ENCODE data around the gene MARK2.

GRCh38 chr11:63906087-63906486, 67.2 kb downstream of the MARK2 start:
- no peak for TF ChIP-seq SRF (IDR thresholded peaks at IDR 0.05; ENCODE audit: low read depth)
- TF ChIP-seq CTCF (IDR thresholded peaks at IDR 0.05 in 2 of 3, conservative IDR thresholded peaks at IDR 0.05 in 1 of 3; ENCODE audit: borderline replicate concordance in 1 of 3, insufficient read depth in 1 of 3, low read depth in 2 of 3, low read length in 2 of 3) = no peak
- TF ChIP-seq POLR2A (IDR thresholded peaks at IDR 0.05; ENCODE audit: borderline replicate concordance, extremely low read depth, insufficient read depth, insufficient read length) = no peak
- no peak for TF ChIP-seq EZH2 (IDR thresholded peaks at IDR 0.05)
